Ectodermal cell (in vitro differentiated cells): ENCODE results near the gene DDIAS.
"Not testable (repeated sequence)": the region's sequence is repeated elsewhere in the genome, so short reads cannot be mapped to it uniquely, and the experiment has no call there.

Experiments used
- H3K27ac ChIP-seq: 2 replicates; pipeline ENCODE4 v1.7.0; 2013; ENCODE audit warnings: mild to moderate bottlenecking, low read depth, low read length; ENCODE audit not compliant: insufficient read depth, poor library complexity, severe bottlenecking
- H3K27me3 ChIP-seq: 2 replicates; pipeline ENCODE4 v1.7.0; 2013; ENCODE audit warnings: mild to moderate bottlenecking, low read length; ENCODE audit not compliant: insufficient read depth, control insufficient read depth, poor library complexity, severe bottlenecking
- H3K36me3 ChIP-seq: one replicate; pipeline ENCODE4 v1.7.0; 2013; ENCODE audit warnings: low read length; ENCODE audit not compliant: control insufficient read depth, insufficient read depth
- H3K4me1 ChIP-seq: one replicate; pipeline ENCODE4 v1.7.0; 2013; ENCODE audit warnings: low read length; ENCODE audit not compliant: control insufficient read depth, insufficient read depth
- H3K4me3 ChIP-seq: 2 replicates; pipeline ENCODE4 v1.7.0; 2013; ENCODE audit warnings: low read depth, low read length, control low read depth; ENCODE audit not compliant: insufficient read depth
- H3K9me3 ChIP-seq: 2 replicates; pipeline ENCODE4 v1.7.0; 2013; ENCODE audit warnings: mild to moderate bottlenecking, low read length, moderate library complexity; ENCODE audit not compliant: control insufficient read depth
- WGBS, 2 experiments: methylation state at CpG; one replicate each; pipeline ENCODE4 v1.1.7; 2013; ENCODE audit warnings: missing lambda C conversion rate in 2 of 2; 5-methylcytosine and 5-hydroxymethylcytosine counted together

DDIAS gene

GRCh38 chr11:82920227-82920626 is 18.7 kb downstream of the DDIAS start:
- H3K9me3 ChIP-seq, H3K4me1 ChIP-seq, H3K36me3 ChIP-seq, H3K27ac ChIP-seq, H3K27me3 ChIP-seq, H3K4me3 ChIP-seq: not testable (repeated sequence)
- whole genome bisulfite sequencing, 2 experiments = 82 to 95% methylated on average over 2 to 3 of the region's 3 CpGs

GRCh38 chr11:82922396-82923173 is 21.0 kb downstream of the DDIAS start:
- WGBS, 2 experiments = 90 to 97% methylated on average over 8 of the region's 8 CpGs
- not testable (repeated sequence) for H3K36me3 ChIP-seq, H3K27ac ChIP-seq, H3K27me3 ChIP-seq, H3K4me3 ChIP-seq, H3K9me3 ChIP-seq, H3K4me1 ChIP-seq

GRCh38 chr11:82924522-82925224 is 23.1 kb downstream of the DDIAS start:
- Histone ChIP-seq H3K4me3 (no peak overlapping the region), H3K36me3 (no peaks in the 10 kb centered on the region), H3K27me3 (no peaks in the 10 kb centered on the region), H3K27ac (no peak overlapping the region), H3K4me1 (no peaks in the 10 kb centered on the region), H3K9me3 (no peaks in the 10 kb centered on the region)
- WGBS, 2 experiments = 92 to 95% methylated on average over 4 to 5 of the region's 5 CpGs

GRCh38 chr11:82927264-82927880 is 25.8 kb downstream of the DDIAS start:
- Histone ChIP-seq H3K27ac (no peak overlapping the region), H3K36me3 (peaks cover 5% of the 10 kb centered on the region), H3K4me1 (no peaks in the 10 kb centered on the region), H3K4me3 (no peak overlapping the region), H3K27me3 (no peaks in the 10 kb centered on the region), H3K9me3 (no peaks in the 10 kb centered on the region)

GRCh38 chr11:82929121-82929520 is 27.6 kb downstream of the DDIAS start:
- peaks cover 7% of the 10 kb centered on the region for H3K36me3 ChIP-seq
- H3K27me3 ChIP-seq = no peaks in the 10 kb centered on the region
- H3K4me1 ChIP-seq = no peaks in the 10 kb centered on the region
- 94 to 97% methylated on average over 8 to 9 of the region's 10 CpGs for WGBS, 2 experiments
- H3K9me3 ChIP-seq = no peaks in the 10 kb centered on the region
- no peak overlapping the region for H3K27ac ChIP-seq
- no peak overlapping the region for H3K4me3 ChIP-seq

- H3K4me3 ChIP-seq = no peak overlapping the region
- no peak overlapping the region for H3K27ac ChIP-seq
- no peaks in the 10 kb centered on the region for H3K9me3 ChIP-seq
- peaks cover 10% of the 10 kb centered on the region for H3K36me3 ChIP-seq
- no peaks in the 10 kb centered on the region for H3K4me1 ChIP-seq
- 80% methylated on average over 1 of the region's 3 CpGs; no CpG with 5 or more reads in 1 of the 2 experiments for WGBS, 2 experiments
- H3K27me3 ChIP-seq = no peaks in the 10 kb centered on the region
Measured at GRCh38 chr11:82930229-82930628, 28.7 kb downstream of the DDIAS start.

GRCh38 chr11:82930734-82931133 is 29.2 kb downstream of the DDIAS start:
- Histone ChIP-seq H3K4me1 (no peaks in the 10 kb centered on the region), H3K27me3 (no peaks in the 10 kb centered on the region), H3K27ac (no peak overlapping the region), H3K36me3 (peaks cover 11% of the 10 kb centered on the region), H3K4me3 (no peak overlapping the region), H3K9me3 (no peaks in the 10 kb centered on the region)
- 91 to 94% methylated on average over 2 of the region's 2 CpGs for WGBS, 2 experiments

GRCh38 chr11:82932564-82932963 is 31.0 kb downstream of the DDIAS start:
- H3K27me3 ChIP-seq = no peaks in the 10 kb centered on the region
- 67% methylated on average over 1 of the region's 1 CpG; no CpG with 5 or more reads in 1 of the 2 experiments for WGBS, 2 experiments
- peaks cover 11% of the 10 kb centered on the region for H3K36me3 ChIP-seq
- H3K9me3 ChIP-seq = no peaks in the 10 kb centered on the region
- H3K27ac ChIP-seq = no peak overlapping the region
- H3K4me3 ChIP-seq = no peak overlapping the region
- H3K4me1 ChIP-seq = no peaks in the 10 kb centered on the region

GRCh38 chr11:82936261-82936660 is 34.7 kb downstream of the DDIAS start:
- H3K4me3 ChIP-seq = no peak overlapping the region
- WGBS, 2 experiments = 80 to 89% methylated on average over 1 to 3 of the region's 3 CpGs
- H3K9me3 ChIP-seq = no peaks in the 10 kb centered on the region
- no peaks in the 10 kb centered on the region for H3K27me3 ChIP-seq
- H3K36me3 ChIP-seq = peaks cover 11% of the 10 kb centered on the region
- no peak overlapping the region for H3K27ac ChIP-seq
- H3K4me1 ChIP-seq = no peaks in the 10 kb centered on the region

- Histone ChIP-seq H3K9me3 (no peaks in the 10 kb centered on the region), H3K4me3 (no peak overlapping the region), H3K36me3 (peaks cover 4% of the 10 kb centered on the region), H3K27ac (no peak overlapping the region), H3K27me3 (no peaks in the 10 kb centered on the region), H3K4me1 (no peaks in the 10 kb centered on the region)
- WGBS, 2 experiments = 93 to 95% methylated on average over 2 of the region's 2 CpGs
Measured at GRCh38 chr11:82937554-82937953, 36.0 kb downstream of the DDIAS start.
